NCI-H187 (cell line): ENCODE measurements around the gene PTOV1.

ENCODE experiments used
- DNase-seq, 2 experiments: peaks; one replicate each; lab custom pipeline; 2025; lab: John Stamatoyannopoulos, UW

The PTOV1 gene

GRCh38 chr19:49859682-49860335, 8.8 kb downstream of the PTOV1 start:
- no peak for DNase-seq

GRCh38 chr19:49860336-49861102, 9.6 kb downstream of the PTOV1 start:
- no peak for DNase-seq

GRCh38 chr19:49861107-49861506, 10.1 kb downstream of the PTOV1 start:
- peak in 1 of 2 experiments; percentile 30 for DNase-seq

GRCh38 chr19:49861541-49862378, 10.8 kb downstream of the PTOV1 start:
- DNase-seq, result peak; percentile 27 to 52

- DNase-seq, result no peak
Measured at GRCh38 chr19:49862391-49863253, 11.7 kb downstream of the PTOV1 start.

- DNase-seq, result no peak
Measured at GRCh38 chr19:49863254-49863934, 12.4 kb downstream of the PTOV1 start.

- no peak for DNase-seq
Measured at GRCh38 chr19:49863935-49864320, 13.0 kb downstream of the PTOV1 start.

GRCh38 chr19:49864890-49865289, 13.9 kb downstream of the PTOV1 start:
- DNase-seq, result no peak

- peak; percentile 84 to 95 for DNase-seq
Measured at GRCh38 chr19:49866933-49867782, 16.2 kb downstream of the PTOV1 start, which contains the start of gene PNKP. Gene PNKP (minus strand): TSS chr19:49867576. CDS start chr19:49867204, 372 bp downstream.

- no peak for DNase-seq
Measured at GRCh38 chr19:49869009-49869483, 18.1 kb downstream of the PTOV1 start.

GRCh38 chr19:49869484-49870308, 18.7 kb downstream of the PTOV1 start:
- DNase-seq, result peak; percentile 97 to 98

- DNase-seq, result no peak
Measured at GRCh38 chr19:49870309-49870901, 19.4 kb downstream of the PTOV1 start.

GRCh38 chr19:49871349-49871985, 20.5 kb downstream of the PTOV1 start:
- no peak for DNase-seq

- DNase-seq, result no peak
Measured at GRCh38 chr19:49872245-49873128, 21.5 kb downstream of the PTOV1 start.

- DNase-seq, result no peak
Measured at GRCh38 chr19:49873129-49873521, 22.2 kb downstream of the PTOV1 start.

GRCh38 chr19:49873834-49874233, 22.9 kb downstream of the PTOV1 start:
- no peak for DNase-seq
